Naive thymus-derived CD4-positive, alpha-beta T cell (primary cell): ENCODE results near the gene HOTAIR. TPM values are rescaled to one million over a fixed set of nuclear protein-coding genes. Genes with fewer than 3 reads are reported as not detected.
A peak's percentile ranks its signal among the peaks of the same experiment; 100 is the strongest.

ENCODE experiments used
- ATAC-seq: fragments of 150-1000 bp; cut with Tn5 transposase; 2 replicates; pipeline ENCODE4 v1.10.0; 2021; ENCODE audit warnings: mild to moderate bottlenecking, moderate library complexity
- CTCF ChIA-PET: fragments of 350-600 bp; sonication (Branson Sonifier 250); formaldehyde crosslinking; loops from one replicate; lab custom pipeline; 2021; ENCODE audit warnings: antibody characterized with exemption; lab: Charles Lee
- POLR2A ChIA-PET: fragments of 350-600 bp; sonication (Branson Sonifier 250); formaldehyde crosslinking; loops from one replicate; lab custom pipeline; 2021; ENCODE audit warnings: antibody characterized with exemption, inconsistent platforms; lab: Charles Lee
- DNase-seq, 9 donors: peaks; one replicate each; pipeline versions ENCODE4 v3.0.0 to v3.0.0-alpha.2; 2020 to 2022; ENCODE audit warnings: mixed read lengths in 1 of 9
- H3K27ac ChIP-seq: one replicate; pipeline ENCODE4 v1.7.0; 2013; ENCODE audit warnings: mild to moderate bottlenecking, low read depth, low read length, moderate library complexity
- H3K27me3 ChIP-seq, 2 donors: one replicate each; pipeline ENCODE4 v1.7.0; 2013; ENCODE audit warnings: low read length in 2 of 2, mild to moderate bottlenecking in 2 of 2, moderate library complexity in 2 of 2; ENCODE audit not compliant: control insufficient read depth in 2 of 2, insufficient read depth in 2 of 2
- H3K36me3 ChIP-seq, 3 experiments: 1 replicate in 2 of 3; 2 replicates in 1 of 3; pipeline ENCODE4 v1.7.0; 2013; ENCODE audit warnings: low read length in 3 of 3, mild to moderate bottlenecking in 3 of 3, moderate library complexity in 1 of 3; ENCODE audit not compliant: insufficient read depth in 3 of 3, control insufficient read depth in 2 of 3
- H3K4me1 ChIP-seq, 2 donors: one replicate each; pipeline ENCODE4 v1.7.0; 2013; ENCODE audit warnings: low read length in 2 of 2, mild to moderate bottlenecking in 2 of 2, moderate library complexity in 1 of 2; ENCODE audit not compliant: control insufficient read depth in 2 of 2, insufficient read depth in 2 of 2
- H3K4me3 ChIP-seq: 2 replicates; pipeline ENCODE4 v1.7.0; 2013; ENCODE audit warnings: mild to moderate bottlenecking, low read length
- H3K9me3 ChIP-seq, 3 experiments: 1 replicate in 2 of 3; 2 replicates in 1 of 3; pipeline ENCODE4 v1.7.0; 2013; ENCODE audit warnings: low read length in 3 of 3; ENCODE audit not compliant: control insufficient read depth in 2 of 3
- H3K27ac Mint-ChIP-seq, 9 donors: one replicate each; pipeline ENCODE4 v1.8.0; 2020 to 2022; ENCODE audit warnings: mixed read lengths in 9 of 9, mild to moderate bottlenecking in 8 of 9, moderate library complexity in 5 of 9, inconsistent platforms in 2 of 9
- H3K27me3 Mint-ChIP-seq, 5 donors: one replicate each; pipeline ENCODE4 v1.8.0; 2021 to 2022; ENCODE audit warnings: mixed read lengths in 5 of 5, mild to moderate bottlenecking in 1 of 5
- H3K36me3 Mint-ChIP-seq, 5 donors: one replicate each; pipeline ENCODE4 v1.8.0; 2020 to 2022; ENCODE audit warnings: mixed read lengths in 5 of 5, mild to moderate bottlenecking in 3 of 5, inconsistent platforms in 1 of 5
- H3K4me1 Mint-ChIP-seq, 7 donors: one replicate each; pipeline ENCODE4 v1.8.0; 2020 to 2022; ENCODE audit warnings: mixed read lengths in 7 of 7, mild to moderate bottlenecking in 3 of 7, inconsistent platforms in 1 of 7
- H3K4me3 Mint-ChIP-seq, 10 donors: one replicate each; pipeline ENCODE4 v1.8.0; 2020 to 2022; ENCODE audit warnings: mild to moderate bottlenecking in 10 of 10, mixed read lengths in 10 of 10, moderate library complexity in 6 of 10, inconsistent platforms in 2 of 10
- H3K9me3 Mint-ChIP-seq, 11 donors: one replicate each; pipeline ENCODE4 v1.8.0; 2020 to 2022; ENCODE audit warnings: mixed read lengths in 11 of 11, mild to moderate bottlenecking in 4 of 11, inconsistent platforms in 1 of 11, moderate library complexity in 1 of 11
- intact Hi-C, 2 donors: fragments of 100-400 bp; cut with micrococcal nuclease; formaldehyde crosslinking; loops; one replicate each; pipeline ENCODE4 v1.15.1; 2023
- polyA plus RNA-seq, 2 donors: library from polyadenylated mRNA; unstranded; fragments of 300-500 nt; fragmentation: Illumina TruSeq; gene quantifications; one replicate each; pipeline ENCODE4 v1.2.3, GENCODE V29; 2021
- total RNA-seq, 6 experiments: library from RNA in 5 of 6; stranded (reverse) in 5 of 6; gene quantifications; 1 replicate in 5 of 6; 2 replicates in 1 of 6; pipeline ENCODE4 v1.2.3 and lab custom pipeline; 2021 to 2026

HOTAIR gene
- total and polyA plus RNA-seq, 7 experiments from 2014 or later = not detected

- Mint-ChIP-seq H3K9me3 (peaks cover 0 to 35% (median 13%) of the 10 kb centered on the region in 11 donors), H3K4me3 (peak overlapping the region in 5 of 10 donors; percentile 12 to 72 (median 67)), H3K27me3 (peaks cover 86 to 94% (median 90%) of the 10 kb centered on the region in 5 donors), H3K36me3 (peaks cover 0 to 10% (median 0%) of the 10 kb centered on the region in 5 donors), H3K4me1 (peaks cover 0 to 35% (median 24%) of the 10 kb centered on the region in 7 donors), H3K27ac (peak overlapping the region in 1 of 9 donors; percentile 38)
- H3K27ac ChIP-seq = no peak overlapping the region
- peaks cover 10 to 22% of the 10 kb centered on the region in 2 donors for H3K4me1 ChIP-seq
- ChIA-PET POLR2A (interaction anchor here (1.3 to 2.6 kb wide), 2 partner anchors 10 to 11 kb away, joined by 4 to 6 read pairs; no protein-coding TSS in a partner anchor), CTCF (no interaction called here)
- H3K9me3 ChIP-seq = no peaks in the 10 kb centered on the region
- peaks cover 46 to 90% of the 10 kb centered on the region in 2 donors for H3K27me3 ChIP-seq
- H3K36me3 ChIP-seq = no peaks in the 10 kb centered on the region
- DNase-seq (no peak), ATAC-seq (no peak)
- no peak overlapping the region for H3K4me3 ChIP-seq
- intact Hi-C loops = no loop called here
These were observed 1.5 kb upstream of the HOTAIR start for GRCh38 chr12:53976172-53976822.

DNA sequence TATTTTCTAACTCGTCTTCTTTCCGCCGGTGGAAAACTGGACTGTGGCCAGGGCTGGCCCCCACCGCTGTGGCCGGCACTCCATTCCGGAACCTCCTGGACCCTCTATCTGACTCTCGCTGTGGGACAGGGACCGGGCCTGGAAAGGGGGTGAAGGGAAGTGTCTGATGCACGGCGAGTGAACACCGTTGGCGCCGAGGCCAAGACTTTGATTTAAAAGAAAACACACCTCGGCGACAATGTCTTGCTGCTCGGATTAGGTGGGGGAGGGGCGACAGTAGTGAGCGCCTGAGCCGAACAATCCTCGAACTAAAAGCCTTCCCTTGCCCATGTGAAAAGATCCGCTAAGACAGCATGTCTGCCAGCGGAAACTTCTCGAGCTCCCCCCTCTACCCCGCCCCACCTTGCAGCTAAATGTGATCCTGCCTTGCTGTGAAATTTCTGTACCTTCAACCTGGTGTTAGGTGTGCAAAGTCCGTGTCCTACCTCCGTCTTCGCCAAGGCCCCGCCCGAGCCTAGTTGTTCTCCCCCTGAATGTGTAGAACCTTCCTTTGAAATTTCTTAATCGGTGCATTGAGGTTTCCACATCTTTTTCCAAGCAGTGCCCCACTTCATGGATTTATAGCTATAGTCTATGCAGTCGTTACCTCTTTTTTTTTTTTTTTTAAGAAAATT, 862 bp upstream of the HOTAIR start:
- no peak overlapping the region for H3K27ac ChIP-seq
- peak overlapping the region in 3 of 9 donors; percentile 28 to 85 (median 65) for H3K27ac Mint-ChIP-seq
- H3K9me3 Mint-ChIP-seq = peaks cover 0 to 35% (median 13%) of the 10 kb centered on the region in 11 donors
- no peak overlapping the region for H3K4me3 ChIP-seq
- peaks cover 0 to 30% (median 24%) of the 10 kb centered on the region in 7 donors for H3K4me1 Mint-ChIP-seq
- POLR2A ChIA-PET = interaction anchor here (2.6 kb wide), 1 partner anchor 12 kb away, joined by 6 read pairs; no protein-coding TSS in a partner anchor
- no peaks in the 10 kb centered on the region for H3K9me3 ChIP-seq
- H3K36me3 Mint-ChIP-seq = peaks cover 0 to 10% (median 0%) of the 10 kb centered on the region in 5 donors
- CTCF ChIA-PET = no interaction called here
- H3K36me3 ChIP-seq = no peaks in the 10 kb centered on the region
- intact Hi-C loops = no loop called here
- ATAC-seq (no peak), DNase-seq (no peak)
- H3K27me3 Mint-ChIP-seq = peaks cover 86 to 94% (median 90%) of the 10 kb centered on the region in 5 donors
- peaks cover 47 to 90% of the 10 kb centered on the region in 2 donors for H3K27me3 ChIP-seq
- H3K4me1 ChIP-seq = peaks cover 10 to 22% of the 10 kb centered on the region in 2 donors
- peak overlapping the region; percentile 66 to 85 (median 72) for H3K4me3 Mint-ChIP-seq

DNA sequence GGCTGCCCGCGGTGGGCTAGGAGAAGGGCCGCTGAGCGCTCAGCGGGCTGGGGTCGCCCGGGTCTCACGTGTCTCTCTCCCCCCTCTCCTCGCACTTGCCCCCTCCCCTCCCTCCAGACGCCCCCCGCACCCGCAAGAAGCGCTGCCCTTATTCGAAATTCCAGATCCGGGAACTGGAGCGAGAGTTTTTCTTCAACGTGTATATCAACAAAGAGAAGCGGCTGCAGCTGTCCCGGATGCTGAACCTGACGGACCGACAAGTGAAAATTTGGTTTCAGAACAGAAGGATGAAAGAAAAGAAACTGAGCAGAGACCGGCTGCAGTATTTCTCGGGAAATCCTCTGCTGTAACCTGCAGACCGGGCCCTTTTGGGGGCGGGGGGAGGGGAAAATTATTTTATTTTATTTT, 314 bp upstream of the HOTAIR start:
- CTCF ChIA-PET = no interaction called here
- POLR2A ChIA-PET = no interaction called here
- H3K4me1 ChIP-seq = peaks cover 10 to 22% of the 10 kb centered on the region in 2 donors
- Mint-ChIP-seq H3K4me1 (peaks cover 0 to 25% (median 24%) of the 10 kb centered on the region in 7 donors), H3K9me3 (peaks cover 0 to 35% (median 13%) of the 10 kb centered on the region in 11 donors), H3K27me3 (peaks cover 86 to 94% (median 90%) of the 10 kb centered on the region in 5 donors), H3K27ac (peak overlapping the region in 1 of 9 donors; percentile 65), H3K4me3 (peak overlapping the region in 9 of 10 donors; percentile 66 to 85 (median 72)), H3K36me3 (peaks cover 0 to 10% (median 0%) of the 10 kb centered on the region in 5 donors)
- H3K27me3 ChIP-seq = peaks cover 44 to 85% of the 10 kb centered on the region in 2 donors
- no peak overlapping the region for H3K27ac ChIP-seq
- H3K36me3 ChIP-seq = no peaks in the 10 kb centered on the region
- DNase-seq (no peak), ATAC-seq (no peak)
- no peak overlapping the region for H3K4me3 ChIP-seq
- intact Hi-C loops = no loop called here
- no peaks in the 10 kb centered on the region for H3K9me3 ChIP-seq

GRCh38 chr12:53973236-53974042, 1.3 kb downstream of the HOTAIR start:
- H3K4me1 Mint-ChIP-seq = peaks cover 0 to 25% (median 24%) of the 10 kb centered on the region in 7 donors
- peaks cover 84 to 94% (median 89%) of the 10 kb centered on the region in 5 donors for H3K27me3 Mint-ChIP-seq
- DNase-seq = no peak
- H3K4me3 Mint-ChIP-seq = peak overlapping the region; percentile 67 to 85 (median 73)
- intact Hi-C loops = no loop called here
- ATAC-seq = no peak
- H3K36me3 Mint-ChIP-seq = peaks cover 0 to 10% (median 0%) of the 10 kb centered on the region in 5 donors
- H3K4me3 ChIP-seq = no peak overlapping the region
- CTCF ChIA-PET = no interaction called here
- POLR2A ChIA-PET = no interaction called here
- H3K9me3 Mint-ChIP-seq = peaks cover 0 to 35% (median 13%) of the 10 kb centered on the region in 11 donors
- H3K36me3 ChIP-seq = no peaks in the 10 kb centered on the region
- peaks cover 52 to 85% of the 10 kb centered on the region in 2 donors for H3K27me3 ChIP-seq
- no peak overlapping the region for H3K27ac ChIP-seq
- peak overlapping the region in 6 of 9 donors; percentile 18 to 85 (median 78) for H3K27ac Mint-ChIP-seq
- H3K4me1 ChIP-seq = peaks cover 10 to 22% of the 10 kb centered on the region in 2 donors
- H3K9me3 ChIP-seq = no peaks in the 10 kb centered on the region

DNA sequence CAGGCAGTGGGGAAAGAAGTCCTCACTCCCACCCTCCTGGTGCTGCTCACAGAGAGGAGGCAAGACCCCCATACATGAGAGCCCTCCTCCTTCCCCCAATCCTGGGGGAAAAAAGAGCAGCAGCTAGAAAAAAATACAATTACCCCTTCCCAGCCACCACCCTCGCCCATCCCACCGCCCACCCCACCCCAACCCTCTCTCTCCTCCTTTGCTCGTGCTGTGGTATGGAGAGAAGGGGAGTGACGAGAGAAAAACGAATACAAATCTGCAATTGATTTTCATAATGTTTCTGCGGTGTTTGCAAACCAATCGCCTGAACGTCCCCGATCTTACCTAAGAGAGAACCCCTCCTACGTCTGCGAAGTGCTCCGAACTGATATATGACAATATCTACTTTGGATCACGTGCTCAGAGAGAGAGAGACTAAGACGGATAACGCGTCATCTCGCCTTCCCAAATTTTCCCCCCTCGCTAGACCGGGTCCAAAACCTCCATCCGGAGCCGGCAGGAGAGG, 2.0 kb downstream of the HOTAIR start, which contains the start of gene HOXC11:
TSS of gene HOXC11 (plus strand) at position 405 of the 514 bp plus-strand sequence. CDS start 116 bp downstream, outside the sequence.
- Histone ChIP-seq H3K36me3 (no peaks in the 10 kb centered on the region), H3K9me3 (no peaks in the 10 kb centered on the region), H3K4me1 (peaks cover 10 to 22% of the 10 kb centered on the region in 2 donors), H3K27me3 (peaks cover 52 to 83% of the 10 kb centered on the region in 2 donors), H3K4me3 (no peak within 1 kb of the TSS), H3K27ac (no peak within 1 kb of the TSS)
- peaks cover 0 to 31% (median 24%) of the 10 kb centered on the region in 7 donors for H3K4me1 Mint-ChIP-seq
- no peak for ATAC-seq
- ChIA-PET CTCF (interaction anchor here (0.8 kb wide), 1 partner anchor 17 kb away, joined by 3 read pairs; no protein-coding TSS in a partner anchor), POLR2A (no interaction called here)
- H3K36me3 Mint-ChIP-seq = peaks cover 0 to 10% (median 0%) of the 10 kb centered on the region in 5 donors
- peaks cover 84 to 94% (median 89%) of the 10 kb centered on the region in 5 donors for H3K27me3 Mint-ChIP-seq
- peak within 1 kb of the TSS; percentile 69 to 85 (median 75) for H3K4me3 Mint-ChIP-seq
- DNase-seq = no peak
- H3K27ac Mint-ChIP-seq = peak within 1 kb of the TSS in 7 of 9 donors; percentile 6 to 85 (median 78)
- intact Hi-C loops = no loop called here
- H3K9me3 Mint-ChIP-seq = peaks cover 0 to 35% (median 13%) of the 10 kb centered on the region in 11 donors
